ENCODE results near the gene ITFG1. TPM values are rescaled to one million over a fixed set of nuclear protein-coding genes. Genes with fewer than 3 reads are reported as not detected.
"Not testable (repeated sequence)": the region's sequence is repeated elsewhere in the genome, so short reads cannot be mapped to it uniquely, and the experiment has no call there.

The ITFG1 gene
- total RNA-seq, 1 donor from 2014 or later, result 58.2 TPM

GRCh38 chr16:47228241-47228640 lies 232.6 kb downstream of the ITFG1 start:
- H3K36me3 ChIP-seq, result peaks cover 4% of the 10 kb centered on the region
- intact Hi-C loops (cut with DNase I), result no loop called here
- H3K4me3 ChIP-seq, result no peak overlapping the region
- ATAC-seq, result no peak
- DNase-seq, result no peak
- no peaks in the 10 kb centered on the region for H3K27me3 ChIP-seq
- no peak for TF ChIP-seq CTCF (IDR thresholded peaks at IDR 0.05)
- no peaks in the 10 kb centered on the region for H3K4me1 ChIP-seq
- no peak overlapping the region for H3K27ac ChIP-seq
- H3K9me3 ChIP-seq, result no peaks in the 10 kb centered on the region

- no peak overlapping the region for H3K27ac ChIP-seq
- no peaks in the 10 kb centered on the region for H3K27me3 ChIP-seq
- H3K4me1 ChIP-seq, result no peaks in the 10 kb centered on the region
- no peaks in the 10 kb centered on the region for H3K9me3 ChIP-seq
- ATAC-seq, result no peak
- intact Hi-C loops (cut with DNase I), result no loop called here
- no peak for DNase-seq
- TF ChIP-seq CTCF (IDR thresholded peaks at IDR 0.05), result no peak
- no peak overlapping the region for H3K4me3 ChIP-seq
- H3K36me3 ChIP-seq, result peaks cover 32% of the 10 kb centered on the region
Measured at GRCh38 chr16:47213761-47214440, 247.0 kb downstream of the ITFG1 start.

GRCh38 chr16:47211218-47211617 lies 249.6 kb downstream of the ITFG1 start:
- TF ChIP-seq CTCF (IDR thresholded peaks at IDR 0.05), result no peak
- no peak for DNase-seq
- H3K4me1 ChIP-seq, result no peaks in the 10 kb centered on the region
- no peak overlapping the region for H3K4me3 ChIP-seq
- H3K27ac ChIP-seq, result no peak overlapping the region
- H3K27me3 ChIP-seq, result no peaks in the 10 kb centered on the region
- intact Hi-C loops (cut with DNase I), result no loop called here
- no peaks in the 10 kb centered on the region for H3K9me3 ChIP-seq
- no peak for ATAC-seq
- H3K36me3 ChIP-seq, result peaks cover 5% of the 10 kb centered on the region

GRCh38 chr16:47204736-47205504 lies 255.9 kb downstream of the ITFG1 start:
- H3K27ac ChIP-seq, result no peak overlapping the region
- H3K9me3 ChIP-seq, result no peaks in the 10 kb centered on the region
- no peaks in the 10 kb centered on the region for H3K36me3 ChIP-seq
- intact Hi-C loops (cut with DNase I), result no loop called here
- no peaks in the 10 kb centered on the region for H3K4me1 ChIP-seq
- TF ChIP-seq CTCF (IDR thresholded peaks at IDR 0.05), result no peak
- no peak overlapping the region for H3K4me3 ChIP-seq
- ATAC-seq (no peak), DNase-seq (no peak)
- no peaks in the 10 kb centered on the region for H3K27me3 ChIP-seq

GRCh38 chr16:47203433-47203832 lies 257.4 kb downstream of the ITFG1 start:
- H3K27me3 ChIP-seq; intact Hi-C loops (cut with DNase I); H3K9me3 ChIP-seq: not testable (repeated sequence)

GRCh38 chr16:47198180-47198575 lies 262.7 kb downstream of the ITFG1 start:
- DNase-seq, result no peak
- no peak for ATAC-seq
- intact Hi-C loops (cut with DNase I), result no loop called here
- Histone ChIP-seq H3K36me3 (no peaks in the 10 kb centered on the region), H3K27me3 (no peaks in the 10 kb centered on the region), H3K9me3 (no peaks in the 10 kb centered on the region), H3K27ac (no peak overlapping the region), H3K4me1 (no peaks in the 10 kb centered on the region), H3K4me3 (no peak overlapping the region)
- no peak for TF ChIP-seq CTCF (IDR thresholded peaks at IDR 0.05)

More at GRCh38 chr16:47203433-47203832, 257.4 kb downstream of the ITFG1 start:
- not testable (repeated sequence) for DNase-seq, H3K36me3 ChIP-seq, H3K4me3 ChIP-seq, ATAC-seq, H3K4me1 ChIP-seq, H3K27ac ChIP-seq
